HepG2 (cell line): ENCODE measurements around the gene KIF26B. TPM values are rescaled to one million over a fixed set of nuclear protein-coding genes. Genes with fewer than 3 reads are reported as not detected.

Experiments used
- ATAC-seq: fragments of 200-7000 bp; cut with Tn5 transposase; 3 replicates; pipeline ENCODE4 v1.9.1; 2020; ENCODE audit warnings: mild to moderate bottlenecking, moderate library complexity
- BruUV-seq: library from RNA; stranded (reverse); fragments of 400-500 nt; replicated peaks from 2 replicates; lab custom pipeline; 2021; lab: Mats Ljungman, UMichigan
- CTCF ChIA-PET: fragments of 300-600 bp; formaldehyde crosslinking; extraction: SDS; loops from one replicate; lab custom pipeline; 2021; ENCODE audit warnings: low total read pairs, inconsistent platforms, low intra/inter-chr PET ratio; lab: Yijun Ruan, JAX
- POLR2A ChIA-PET: fragments of 350-600 bp; sonication (Branson Sonifier 250); formaldehyde crosslinking; loops from one replicate; lab custom pipeline; 2020; ENCODE audit warnings: antibody characterized with exemption, inconsistent platforms; lab: Yijun Ruan, JAX
- DNase-seq: peaks from one replicate; pipeline ENCODE4 v3.0.0-alpha.2; 2015; ENCODE audit warnings: low spot score
- FAIRE-seq: peaks from 3 replicates; lab custom pipeline; 2011; peaks lifted over from hg19 to GRCh38; lab: Jason Lieb, UNC
- H2AFZ ChIP-seq: one replicate; pipeline ENCODE4 v1.6.1; 2011; ENCODE audit warnings: low read length, inconsistent platforms
- H3K27ac ChIP-seq: fragments of 300-600 bp; 3 replicates; pipeline ENCODE4 v1.8.0; 2011; ENCODE audit warnings: mixed run types, mild to moderate bottlenecking, mixed read lengths, low read length, inconsistent platforms; ENCODE audit not compliant: insufficient read depth; ENCODE audit errors: extremely low read length
- H3K27me3 ChIP-seq, 2 experiments: fragments of 200-600 bp in 1 of 2; 2 replicates in 1 of 2; 3 replicates in 1 of 2; pipeline versions ENCODE4 v1.6.0 to v1.8.0; 2011; ENCODE audit warnings: low read length in 2 of 2, mild to moderate bottlenecking in 2 of 2, moderate library complexity in 2 of 2, inconsistent platforms in 1 of 2; ENCODE audit not compliant: insufficient read depth in 2 of 2, control insufficient read depth in 1 of 2
- H3K36me3 ChIP-seq, 2 experiments: fragments of 200-600 bp in 1 of 2; replicated peaks in 1 of 2; 2 replicates in 1 of 2; 3 replicates in 1 of 2; pipeline versions ENCODE4 v1.5.1 to v1.8.0; 2011; ENCODE audit warnings: low read length in 2 of 2, inconsistent platforms in 1 of 2; ENCODE audit not compliant: insufficient read depth in 2 of 2, control insufficient read depth in 1 of 2
- H3K4me1 ChIP-seq: 2 replicates; pipeline ENCODE4 v1.5.1; 2012; ENCODE audit warnings: low read length, inconsistent platforms; ENCODE audit not compliant: insufficient read depth
- H3K4me2 ChIP-seq: 2 replicates; pipeline ENCODE4 v1.6.0; 2011; ENCODE audit warnings: low read depth, low read length, inconsistent platforms
- H3K4me3 ChIP-seq, 3 experiments: fragments of 200-600 bp in 1 of 3; sonication (generic), shearing (Covaris generic) in 1 of 3; replicated peaks in 1 of 3; 2 replicates each; pipeline ENCODE4 v1.5.1; 2011 to 2016; ENCODE audit warnings: low read length in 3 of 3, inconsistent platforms in 2 of 3, low read depth in 2 of 3, mild to moderate bottlenecking in 2 of 3, control low read depth in 1 of 3, mixed read lengths in 1 of 3; ENCODE audit not compliant: insufficient read depth in 1 of 3
- H3K79me2 ChIP-seq: one replicate; pipeline ENCODE4 v1.6.1; 2011; ENCODE audit warnings: low read length, inconsistent platforms; ENCODE audit not compliant: insufficient read depth
- H3K9ac ChIP-seq: 2 replicates; pipeline ENCODE4 v1.6.0; 2011; ENCODE audit warnings: mild to moderate bottlenecking, low read depth, low read length, inconsistent platforms; ENCODE audit not compliant: insufficient read depth
- H3K9me3 ChIP-seq: 2 replicates; pipeline ENCODE4 v1.5.1; 2012; ENCODE audit warnings: mild to moderate bottlenecking, low read length
- H4K20me1 ChIP-seq: 2 replicates; pipeline ENCODE4 v1.6.0; 2011; ENCODE audit warnings: inconsistent platforms, mild to moderate bottlenecking, low read length, moderate library complexity; ENCODE audit not compliant: insufficient read depth
- AKAP8 ChIP-seq: sonication (generic); formaldehyde crosslinking; IDR thresholded peaks from 2 replicates; pipeline ENCODE4 v1.5.1; 2020; ENCODE audit warnings: mild to moderate bottlenecking, missing genetic modification reagents
- ARNT ChIP-seq: fragments of 450-650 bp; IDR thresholded peaks from 2 replicates; pipeline ENCODE4 v1.6.1; 2017
- GLI4 ChIP-seq: sonication (generic); formaldehyde crosslinking; IDR thresholded peaks from 2 replicates; pipeline ENCODE4 v1.5.1; 2020; ENCODE audit warnings: missing genetic modification reagents, mild to moderate bottlenecking, moderate library complexity, borderline replicate concordance
- HMG20A ChIP-seq: IDR thresholded peaks from 2 replicates; pipeline ENCODE4 v1.6.1; 2016; ENCODE audit warnings: borderline replicate concordance
- HOXA9 ChIP-seq: sonication (generic); formaldehyde crosslinking; IDR thresholded peaks from 2 replicates; pipeline ENCODE4 v1.8.1; 2022; ENCODE audit warnings: missing genetic modification reagents, mild to moderate bottlenecking, moderate library complexity, borderline replicate concordance
- HOXD1 ChIP-seq: sonication (generic); formaldehyde crosslinking; IDR thresholded peaks from 2 replicates; pipeline ENCODE4 v1.5.0; 2020; ENCODE audit warnings: missing genetic modification reagents
- MIXL1 ChIP-seq: IDR thresholded peaks from 2 replicates; pipeline ENCODE4 v1.6.1; 2016
- NFIB ChIP-seq: sonication (generic); formaldehyde crosslinking; IDR thresholded peaks from 2 replicates; pipeline ENCODE4 v1.9.0; 2021; ENCODE audit warnings: missing genetic modification reagents, mild to moderate bottlenecking, borderline replicate concordance
- RBM39 ChIP-seq: fragments of 200-400 bp; formaldehyde crosslinking; IDR thresholded peaks from one replicate; pipeline ENCODE4 v1.6.1; 2018; ENCODE audit warnings: antibody characterized with exemption, mild to moderate bottlenecking, low read depth, low read length; ENCODE audit not compliant: poor library complexity, severe bottlenecking
- TMF1 ChIP-seq: sonication (generic); formaldehyde crosslinking; IDR thresholded peaks from 2 replicates; pipeline ENCODE4 v1.8.1; 2022; ENCODE audit warnings: low read depth, missing genetic modification reagents
- ZFP37 ChIP-seq: sonication (generic); formaldehyde crosslinking; IDR thresholded peaks from 2 replicates; pipeline ENCODE4 v1.4.0; 2020; ENCODE audit warnings: missing genetic modification reagents, borderline replicate concordance
- ZMYM4 ChIP-seq: sonication (generic); formaldehyde crosslinking; IDR thresholded peaks from 2 replicates; pipeline ENCODE4 v1.8.1; 2023; ENCODE audit warnings: mild to moderate bottlenecking, missing genetic modification reagents
- ZNF512 ChIP-seq: sonication (generic); formaldehyde crosslinking; IDR thresholded peaks from 2 replicates; pipeline ENCODE4 v1.4.0; 2020; ENCODE audit warnings: mild to moderate bottlenecking, missing genetic modification reagents
- ZNF776 ChIP-seq: sonication (generic); formaldehyde crosslinking; IDR thresholded peaks from 2 replicates; pipeline ENCODE4 v1.4.0; 2020; ENCODE audit warnings: mild to moderate bottlenecking, missing genetic modification reagents
- WGBS: methylation state at CpG from one replicate; pipeline ENCODE4 v1.1.6; 2017; ENCODE audit warnings: low lambda C conversion rate; 5-methylcytosine and 5-hydroxymethylcytosine counted together
- in situ Hi-C: cut with HindIII; loops from 2 replicates; pipeline ENCODE4 v1.10.0; 2017; ENCODE audit warnings: low pct_unique_long_range_greater_than_20kb; ENCODE audit not compliant: extremely low pct_ligation_motif_present
- intact Hi-C: fragments of 100-400 bp; cut with micrococcal nuclease; formaldehyde crosslinking; loops from one replicate; pipeline ENCODE4 v1.10.0; 2022; ENCODE audit not compliant: unreplicated experiment
- polyA plus RNA-seq, 8 experiments: library from polyadenylated mRNA; depleted of rRNA in 3 of 8; stranded (reverse) in 7 of 8; unstranded in 1 of 8; fragments of >200 nt; fragmentation: Illumina TruSeq in 4 of 8; extraction: Trizol in 4 of 8; gene quantifications; 2 replicates each; pipeline versions ENCODE4 v1.2.1 to v1.2.3, GENCODE V29; 2011 to 2016; ENCODE audit warnings: low read depth in 4 of 8, missing spikeins in 1 of 8, mixed read lengths in 1 of 8; ENCODE audit not compliant: insufficient read depth in 1 of 8
- total RNA-seq, 5 experiments: library from RNA; depleted of rRNA; stranded (reverse); fragments of >200 nt; fragmentation: Illumina TruSeq; extraction: Trizol; gene quantifications; 2 replicates each; pipeline ENCODE4 v1.2.3, GENCODE V29; 2016; ENCODE audit warnings: low read depth in 1 of 5
- TF ChIP-seq, protein P1 (sequence below): sonication (generic); formaldehyde crosslinking; IDR thresholded peaks from 2 replicates; pipeline ENCODE4 v1.5.1; 2020; ENCODE audit warnings: missing genetic modification reagents, mild to moderate bottlenecking, borderline replicate concordance
- TF ChIP-seq, protein P2 (sequence below): sonication (generic); formaldehyde crosslinking; IDR thresholded peaks from 2 replicates; pipeline ENCODE4 v1.4.0; 2020; ENCODE audit warnings: missing genetic modification reagents
- TF ChIP-seq, protein P3 (sequence below): sonication (generic); formaldehyde crosslinking; IDR thresholded peaks from 2 replicates; pipeline ENCODE4 v1.4.0; 2020; ENCODE audit warnings: missing genetic modification reagents, mild to moderate bottlenecking, borderline replicate concordance

The KIF26B gene
- total and polyA plus RNA-seq, 2 of the 13 experiments (the other 11 are each of a cell fraction or from before 2014, with no cell fraction given), result 0.08 to 0.09 TPM

DNA sequence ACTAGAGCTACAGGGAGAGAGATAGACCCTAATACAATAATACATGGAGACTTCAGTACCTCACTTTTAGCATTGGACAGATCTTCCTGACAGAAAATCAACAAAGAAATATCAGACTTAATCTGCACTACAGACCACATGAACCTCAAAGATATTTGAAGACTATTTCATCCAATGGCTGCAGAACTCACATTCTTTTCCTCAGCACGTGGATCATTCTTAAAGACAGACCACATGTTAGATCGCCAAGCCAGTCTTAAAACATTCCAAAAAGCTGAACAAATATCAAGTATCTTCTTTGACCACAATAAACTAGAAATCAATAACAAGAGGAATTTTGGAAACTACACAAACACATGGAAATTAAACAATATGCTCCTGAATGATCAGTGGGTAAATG lies 576.0 kb downstream of the KIF26B start:
- no peak overlapping the region for H3K9ac ChIP-seq
- H3K79me2 ChIP-seq, result no peaks in the 10 kb centered on the region
- ATAC-seq (no peak), DNase-seq (no peak), FAIRE-seq (no peak)
- H2AFZ ChIP-seq, result no peak overlapping the region
- H3K4me2 ChIP-seq, result no peak overlapping the region
- H3K27me3 ChIP-seq, result no peaks in the 10 kb centered on the region
- no peaks in the 10 kb centered on the region for H3K9me3 ChIP-seq
- ChIA-PET POLR2A (no interaction called here), CTCF (no interaction called here)
- H3K36me3 ChIP-seq, result no peaks in the 10 kb centered on the region
- intact Hi-C loops, result no loop called here
- WGBS, result 22% methylated on average over 2 of the region's 2 CpGs
- H3K27ac ChIP-seq, result no peak overlapping the region
- no peaks in the 10 kb centered on the region for H4K20me1 ChIP-seq
- in situ Hi-C loops, result no loop called here
- H3K4me3 ChIP-seq, result no peak overlapping the region
- H3K4me1 ChIP-seq, result peaks cover 1% of the 10 kb centered on the region; the same call in 1 of the 2 replicates
- no TSS peak for BruUV-seq
- no peak for TF ChIP-seq ZNF512 (CRISPR knock-in tag)
- TF ChIP-seq RBM39, result no peak
- no peak for TF ChIP-seq ZNF776
- no peak for TF ChIP-seq TMF1
- TF ChIP-seq HOXD1, result no peak
- TF ChIP-seq, protein P1, sequence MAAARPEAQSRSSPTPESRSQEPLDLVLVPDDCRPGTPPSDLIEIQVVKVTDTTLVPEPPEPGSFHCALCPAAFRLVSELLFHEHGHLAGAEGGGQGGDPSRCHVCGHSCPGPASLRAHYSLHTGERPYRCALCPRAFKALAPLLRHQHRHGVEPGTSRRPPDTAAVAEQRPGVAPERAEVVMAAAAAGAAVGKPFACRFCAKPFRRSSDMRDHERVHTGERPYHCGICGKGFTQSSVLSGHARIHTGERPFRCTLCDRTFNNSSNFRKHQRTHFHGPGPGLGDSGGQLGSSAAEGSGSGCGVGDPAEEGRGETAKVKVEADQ (CRISPR knock-in tag), result no peak
- TF ChIP-seq GLI4 (CRISPR knock-in tag), result no peak
- no peak for TF ChIP-seq MIXL1 (CRISPR knock-in tag)
- no peak for TF ChIP-seq HMG20A (CRISPR knock-in tag)
- no peak for TF ChIP-seq HOXA9
- no peak for TF ChIP-seq ARNT
- no peak for TF ChIP-seq AKAP8 (CRISPR knock-in tag)
- TF ChIP-seq NFIB, result no peak
- TF ChIP-seq ZMYM4, result no peak
- TF ChIP-seq, protein P2, sequence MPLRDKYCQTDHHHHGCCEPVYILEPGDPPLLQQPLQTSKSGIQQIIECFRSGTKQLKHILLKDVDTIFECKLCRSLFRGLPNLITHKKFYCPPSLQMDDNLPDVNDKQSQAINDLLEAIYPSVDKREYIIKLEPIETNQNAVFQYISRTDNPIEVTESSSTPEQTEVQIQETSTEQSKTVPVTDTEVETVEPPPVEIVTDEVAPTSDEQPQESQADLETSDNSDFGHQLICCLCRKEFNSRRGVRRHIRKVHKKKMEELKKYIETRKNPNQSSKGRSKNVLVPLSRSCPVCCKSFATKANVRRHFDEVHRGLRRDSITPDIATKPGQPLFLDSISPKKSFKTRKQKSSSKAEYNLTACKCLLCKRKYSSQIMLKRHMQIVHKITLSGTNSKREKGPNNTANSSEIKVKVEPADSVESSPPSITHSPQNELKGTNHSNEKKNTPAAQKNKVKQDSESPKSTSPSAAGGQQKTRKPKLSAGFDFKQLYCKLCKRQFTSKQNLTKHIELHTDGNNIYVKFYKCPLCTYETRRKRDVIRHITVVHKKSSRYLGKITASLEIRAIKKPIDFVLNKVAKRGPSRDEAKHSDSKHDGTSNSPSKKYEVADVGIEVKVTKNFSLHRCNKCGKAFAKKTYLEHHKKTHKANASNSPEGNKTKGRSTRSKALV (CRISPR knock-in tag), result no peak
- TF ChIP-seq ZFP37 (CRISPR knock-in tag), result no peak
- TF ChIP-seq, protein P3, sequence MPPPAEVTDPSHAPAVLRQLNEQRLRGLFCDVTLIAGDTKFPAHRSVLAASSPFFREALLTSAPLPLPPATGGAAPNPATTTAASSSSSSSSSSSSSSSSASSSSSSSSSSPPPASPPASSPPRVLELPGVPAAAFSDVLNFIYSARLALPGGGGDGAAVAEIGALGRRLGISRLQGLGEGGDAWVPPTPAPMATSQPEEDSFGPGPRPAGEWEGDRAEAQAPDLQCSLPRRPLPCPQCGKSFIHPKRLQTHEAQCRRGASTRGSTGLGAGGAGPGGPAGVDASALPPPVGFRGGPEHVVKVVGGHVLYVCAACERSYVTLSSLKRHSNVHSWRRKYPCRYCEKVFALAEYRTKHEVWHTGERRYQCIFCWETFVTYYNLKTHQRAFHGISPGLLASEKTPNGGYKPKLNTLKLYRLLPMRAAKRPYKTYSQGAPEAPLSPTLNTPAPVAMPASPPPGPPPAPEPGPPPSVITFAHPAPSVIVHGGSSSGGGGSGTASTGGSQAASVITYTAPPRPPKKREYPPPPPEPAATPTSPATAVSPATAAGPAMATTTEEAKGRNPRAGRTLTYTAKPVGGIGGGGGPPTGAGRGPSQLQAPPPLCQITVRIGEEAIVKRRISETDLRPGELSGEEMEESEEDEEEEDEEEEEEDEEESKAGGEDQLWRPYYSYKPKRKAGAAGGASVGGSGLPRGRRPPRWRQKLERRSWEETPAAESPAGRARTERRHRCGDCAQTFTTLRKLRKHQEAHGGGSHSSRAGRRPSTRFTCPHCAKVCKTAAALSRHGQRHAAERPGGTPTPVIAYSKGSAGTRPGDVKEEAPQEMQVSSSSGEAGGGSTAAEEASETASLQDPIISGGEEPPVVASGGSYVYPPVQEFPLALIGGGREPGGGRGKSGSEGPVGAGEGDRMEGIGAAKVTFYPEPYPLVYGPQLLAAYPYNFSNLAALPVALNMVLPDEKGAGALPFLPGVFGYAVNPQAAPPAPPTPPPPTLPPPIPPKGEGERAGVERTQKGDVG (CRISPR knock-in tag), result no peak
